Stimulated activated CD4-positive, alpha-beta T cell treated with anti-CD3 and anti-CD28 coated beads, TNF-alpha, amount 100 ng/mL, for 24 hours (primary cell): ENCODE measurements around the gene EPB41L4B.
"Not testable (repeated sequence)": the region's sequence is repeated elsewhere in the genome, so short reads cannot be mapped to it uniquely, and the experiment has no call there.

ENCODE experiments used
- DNase-seq, 3 experiments: peaks; one replicate each; pipeline ENCODE4 v3.0.0-alpha.2; 2020; ENCODE audit warnings: low read depth in 3 of 3

Gene EPB41L4B

DNA sequence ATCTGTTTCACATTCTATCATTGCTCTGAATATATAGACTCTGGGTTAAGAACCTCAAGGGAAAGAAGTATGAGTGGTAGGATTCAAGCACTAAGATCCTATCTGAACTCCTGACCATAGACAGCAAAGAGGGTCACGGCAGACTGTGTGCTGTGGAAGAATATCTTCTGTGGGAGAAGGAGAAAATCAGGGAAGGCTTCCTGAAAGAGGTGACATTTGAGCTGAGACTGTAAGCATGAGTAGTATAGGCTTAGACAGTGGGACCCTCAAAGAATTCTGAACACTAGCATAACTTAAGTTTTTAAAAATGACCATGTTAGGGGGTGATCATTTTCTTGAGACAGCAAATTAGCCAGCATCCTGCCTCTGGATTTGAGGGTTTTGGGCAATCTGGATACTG lies 157.7 kb downstream of the EPB41L4B start:
- no peak for DNase-seq

DNA sequence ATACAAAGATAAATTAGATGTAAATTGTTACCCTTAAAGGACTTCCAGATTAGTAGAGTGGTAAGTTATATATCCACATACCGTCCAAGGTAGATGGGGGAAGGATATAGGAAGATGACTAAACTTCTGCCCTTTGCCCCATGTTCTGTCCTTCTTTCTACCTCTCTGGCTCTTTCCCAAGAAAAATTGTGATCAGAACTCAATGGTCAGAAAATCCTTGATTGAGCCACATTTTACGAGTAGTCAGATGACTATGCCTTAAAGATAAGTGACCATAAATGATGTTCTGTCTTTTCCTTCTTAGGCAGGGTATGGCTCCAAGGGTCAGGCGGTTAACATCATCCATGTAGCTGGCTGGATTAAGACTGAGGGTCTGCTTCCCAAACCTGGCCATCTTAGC lies 158.2 kb downstream of the EPB41L4B start:
- no peak for DNase-seq

- DNase-seq, result no peak
Observed at GRCh38 chr9:109161471-109161870, 159.4 kb downstream of the EPB41L4B start.

DNA sequence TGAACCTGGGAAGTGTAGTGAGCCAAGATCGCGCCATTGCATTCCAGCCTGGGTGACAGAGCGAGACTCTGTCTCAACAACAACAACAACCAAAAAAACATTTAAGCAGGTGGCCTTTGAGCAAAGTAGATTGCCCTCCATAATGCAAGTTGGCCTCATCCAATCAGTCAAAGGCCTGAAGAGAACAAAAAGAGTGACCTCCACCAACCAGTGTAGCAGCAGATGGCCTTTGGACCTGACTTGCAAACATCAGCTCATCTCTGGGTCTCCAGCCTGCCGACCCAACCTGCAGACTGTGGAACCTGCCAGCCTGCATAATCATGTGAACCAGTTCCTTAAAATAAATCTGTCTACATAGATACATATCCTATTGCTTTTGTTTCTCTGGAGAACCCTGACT lies 161.3 kb downstream of the EPB41L4B start:
- DNase-seq, result no peak

DNA sequence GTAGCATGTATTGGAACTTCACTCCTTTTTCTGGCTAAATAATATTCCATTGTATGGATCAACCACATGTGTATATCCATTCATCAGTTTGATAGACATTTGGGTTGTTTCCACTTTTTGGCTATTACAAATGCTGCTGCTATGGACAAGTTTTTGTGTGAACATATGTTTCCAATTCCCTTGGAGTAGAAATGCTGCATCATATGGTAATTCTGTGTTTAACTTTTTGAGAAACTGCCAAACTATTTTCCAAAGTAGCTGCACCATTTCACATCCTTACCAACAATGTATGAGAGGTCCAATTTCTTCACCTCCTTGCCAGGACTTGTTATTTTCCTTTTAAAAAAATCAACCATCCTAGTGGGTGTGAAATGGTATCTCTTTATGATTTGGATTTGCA lies 162.2 kb downstream of the EPB41L4B start:
- DNase-seq, result no peak

GRCh38 chr9:109156708-109157107 lies 164.2 kb downstream of the EPB41L4B start:
- DNase-seq, result no peak

DNA sequence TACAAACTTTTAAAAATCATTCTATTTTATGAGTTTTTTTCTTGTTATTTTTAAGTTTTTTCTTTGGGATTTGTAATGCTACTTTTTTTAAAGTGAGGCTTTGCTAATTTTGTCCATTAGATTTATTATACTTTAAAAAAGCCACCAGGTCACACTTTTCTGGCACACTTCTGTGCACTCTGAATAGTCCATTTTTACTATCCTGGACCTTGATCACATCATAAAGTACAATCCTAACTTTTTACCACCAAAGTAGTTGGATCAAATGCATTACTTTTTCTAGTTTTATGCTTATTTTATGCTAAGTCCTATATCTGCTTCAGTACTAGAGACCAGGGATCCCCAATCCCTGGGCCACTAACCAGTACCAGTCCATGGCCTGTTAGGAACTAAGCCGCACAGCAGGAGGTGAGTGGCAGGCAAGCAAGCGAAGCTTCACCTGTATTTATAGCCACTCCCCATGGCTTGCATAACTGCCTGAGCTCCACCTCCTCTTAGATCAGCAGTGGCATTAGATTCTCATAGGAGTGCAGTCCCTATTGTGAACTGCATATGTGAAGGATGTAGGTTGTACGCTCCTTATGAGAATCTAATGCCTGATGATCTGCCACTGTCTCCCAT lies 169.8 kb downstream of the EPB41L4B start:
- DNase-seq, result no peak

GRCh38 chr9:109149722-109150121 lies 171.1 kb downstream of the EPB41L4B start:
- no peak for DNase-seq

DNA sequence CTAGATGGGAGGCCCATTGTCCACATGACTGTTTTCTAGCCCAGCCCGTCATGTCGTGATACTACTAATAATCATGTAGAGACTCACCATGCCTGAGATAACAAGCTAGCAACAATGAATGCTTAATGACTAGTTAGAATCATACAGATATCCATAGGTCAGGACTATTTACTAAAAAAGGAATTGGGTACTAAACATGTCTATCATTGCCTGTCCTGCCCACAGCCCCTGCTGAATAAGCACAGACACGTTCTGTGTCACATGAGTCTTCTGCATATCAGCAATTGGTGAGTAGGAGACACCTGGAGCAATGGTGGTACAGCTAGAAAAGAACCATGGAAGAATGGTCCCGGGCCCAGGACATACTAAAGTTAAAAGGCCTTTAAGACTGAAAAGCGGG lies 171.8 kb downstream of the EPB41L4B start:
- DNase-seq, result no peak

GRCh38 chr9:109145051-109145450 lies 175.8 kb downstream of the EPB41L4B start:
- no peak for DNase-seq

DNA sequence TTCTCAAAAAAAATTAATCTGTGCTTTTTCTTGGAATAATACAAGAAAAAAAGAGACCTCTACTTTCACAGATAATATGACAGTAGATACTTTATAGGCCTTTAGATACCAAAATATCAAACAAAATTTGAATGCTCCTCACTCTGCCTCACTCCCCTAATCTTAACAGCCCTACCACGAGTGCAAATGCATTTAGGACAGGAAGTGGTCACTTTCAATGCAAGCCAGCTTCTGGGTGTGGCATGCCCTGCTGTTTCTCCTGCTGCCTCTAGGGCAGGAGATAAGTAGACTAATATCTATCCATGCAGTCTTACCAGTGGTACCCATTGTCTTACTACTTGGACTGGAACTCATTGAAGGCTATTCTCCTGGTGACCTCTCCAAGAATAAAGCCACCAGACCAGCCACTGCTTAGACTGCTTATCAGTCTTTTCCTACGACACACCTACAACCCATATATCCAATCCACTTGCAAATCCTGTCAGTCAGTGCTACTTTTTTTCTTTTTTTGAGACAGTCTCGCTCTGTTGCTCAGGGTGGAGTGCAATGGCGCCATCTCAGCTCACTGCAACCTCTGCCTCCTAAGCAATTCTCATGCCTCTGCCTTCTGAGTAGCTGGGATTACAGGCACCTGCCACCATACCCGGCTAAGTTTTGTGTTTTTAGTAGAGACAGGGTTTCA lies 176.8 kb downstream of the EPB41L4B start:
- DNase-seq, result no peak

GRCh38 chr9:109141375-109141774 lies 179.5 kb downstream of the EPB41L4B start:
- DNase-seq, result no peak

GRCh38 chr9:109139851-109140250 lies 181.0 kb downstream of the EPB41L4B start:
- no peak for DNase-seq

GRCh38 chr9:109138421-109138820 lies 182.4 kb downstream of the EPB41L4B start:
- no peak for DNase-seq

DNA sequence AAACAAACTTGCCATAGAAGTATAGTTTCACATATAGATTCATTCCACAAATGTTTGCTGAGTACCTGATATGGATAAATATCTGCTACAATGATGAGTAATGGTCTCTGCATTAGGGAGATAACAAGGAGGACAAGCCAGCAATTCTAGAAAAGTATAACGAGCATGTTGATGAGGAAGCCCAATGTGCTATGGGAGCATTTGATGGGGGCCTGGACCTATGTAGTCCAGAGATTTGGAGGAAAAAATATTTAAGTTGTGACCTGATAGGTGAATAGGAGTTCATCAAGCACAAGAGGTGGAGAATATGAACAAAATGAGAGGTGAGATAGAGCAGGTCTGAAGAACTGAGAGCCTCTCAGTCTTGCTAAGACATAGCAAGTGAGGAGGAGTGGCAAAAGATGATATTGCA lies 186.7 kb downstream of the EPB41L4B start:
- DNase-seq, result no peak

GRCh38 chr9:109133533-109133932 lies 187.3 kb downstream of the EPB41L4B start:
- no peak for DNase-seq

DNA sequence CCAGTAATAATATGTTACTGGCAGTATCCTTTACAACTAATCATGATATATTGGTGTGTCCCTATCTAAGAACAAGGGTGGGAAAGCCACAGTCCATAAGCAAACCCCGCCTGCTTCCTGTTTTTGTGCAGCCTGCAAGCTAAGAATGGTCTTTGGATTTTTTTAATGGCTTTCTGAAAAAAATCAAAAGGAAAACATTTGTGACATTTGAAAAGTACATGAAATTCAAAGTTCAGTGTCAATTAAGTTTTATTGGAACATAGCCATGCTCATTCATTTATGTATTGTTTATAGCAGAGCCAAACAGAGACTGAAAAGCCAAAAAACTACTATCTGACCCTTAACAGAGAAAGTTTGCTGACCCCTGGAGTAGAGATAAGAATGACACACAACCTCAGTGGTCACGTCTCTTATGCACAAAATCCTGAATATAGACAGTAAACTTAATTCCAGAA lies 188.3 kb downstream of the EPB41L4B start:
- no peak for DNase-seq

GRCh38 chr9:109129470-109130197 lies 191.2 kb downstream of the EPB41L4B start:
- DNase-seq, result no peak

GRCh38 chr9:109126671-109127070 lies 194.2 kb downstream of the EPB41L4B start:
- DNase-seq, result not testable (repeated sequence)

GRCh38 chr9:109124121-109124520 lies 196.7 kb downstream of the EPB41L4B start:
- DNase-seq, result no peak

GRCh38 chr9:109122726-109123621 lies 197.9 kb downstream of the EPB41L4B start:
- DNase-seq, result no peak
